ENCODE data around the gene PCGF3.
"Not testable (repeated sequence)": the region's sequence is repeated elsewhere in the genome, so short reads cannot be mapped to it uniquely, and the experiment has no call there.

The PCGF3 gene

DNA sequence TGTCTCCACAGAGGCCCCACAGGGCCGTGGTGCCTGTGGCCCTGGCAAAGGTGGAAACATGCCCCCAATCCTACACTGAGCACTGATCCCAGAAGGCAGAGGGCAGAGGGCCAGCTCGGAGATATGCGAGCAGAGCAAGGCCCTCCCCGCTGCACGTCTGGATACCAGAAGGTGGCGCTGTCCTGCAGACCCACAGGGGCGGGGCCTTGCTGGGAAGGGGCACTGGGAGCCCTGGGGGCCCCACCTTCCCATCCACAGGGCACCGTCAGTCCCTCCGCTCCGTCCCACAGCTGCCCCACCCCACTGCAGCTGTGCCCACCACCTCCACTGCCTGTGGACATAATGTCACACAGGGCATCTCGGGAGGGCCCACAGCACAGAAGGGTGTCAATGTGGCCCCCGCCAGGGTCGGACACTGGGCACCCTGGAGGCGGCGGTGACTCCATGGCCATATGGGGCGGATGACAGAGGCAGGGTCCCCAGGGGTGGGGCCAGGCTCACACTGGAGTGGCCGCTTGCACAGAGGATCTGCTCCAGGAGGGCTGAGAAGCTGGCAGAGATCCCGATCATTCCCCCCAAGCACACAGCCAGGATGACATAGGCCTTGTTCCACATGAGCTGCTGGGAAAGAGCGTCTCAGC, 21.5 kb upstream of the PCGF3 start:
- peak; percentile 60 for DNase-seq

DNA sequence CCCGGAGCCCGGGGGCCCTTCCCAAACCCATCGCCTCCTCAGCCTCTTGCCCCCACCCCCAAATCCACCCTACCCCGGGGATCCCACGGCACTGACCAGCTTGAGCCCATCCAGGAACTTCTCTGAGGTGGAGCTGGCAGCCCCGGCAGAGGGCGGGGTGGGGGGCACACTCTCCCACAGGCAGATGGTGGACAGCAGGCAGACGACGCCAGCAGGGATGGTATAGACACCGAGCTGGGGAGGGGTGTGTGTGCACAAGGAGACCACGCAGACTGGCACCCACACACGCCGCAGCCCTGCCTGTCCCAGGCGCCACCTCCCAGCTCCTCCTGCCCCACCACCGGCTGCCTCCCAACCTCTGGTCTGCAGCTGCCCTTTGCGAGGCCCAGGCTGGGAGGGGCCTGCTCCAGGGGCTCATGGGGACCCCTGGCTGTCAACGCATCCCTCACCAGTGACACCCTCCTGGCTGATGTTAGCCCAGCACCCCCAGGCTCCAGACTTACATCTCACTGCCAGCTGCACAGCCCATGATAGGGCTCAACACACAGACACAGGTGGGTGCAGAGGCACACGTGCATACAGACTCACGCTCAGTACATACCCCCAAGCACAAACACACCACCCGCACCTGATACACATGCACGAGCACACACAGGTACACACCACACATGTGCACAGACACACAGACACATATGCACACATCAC, 20.9 kb upstream of the PCGF3 start:
- DNase-seq, result peak; percentile 28

DNA sequence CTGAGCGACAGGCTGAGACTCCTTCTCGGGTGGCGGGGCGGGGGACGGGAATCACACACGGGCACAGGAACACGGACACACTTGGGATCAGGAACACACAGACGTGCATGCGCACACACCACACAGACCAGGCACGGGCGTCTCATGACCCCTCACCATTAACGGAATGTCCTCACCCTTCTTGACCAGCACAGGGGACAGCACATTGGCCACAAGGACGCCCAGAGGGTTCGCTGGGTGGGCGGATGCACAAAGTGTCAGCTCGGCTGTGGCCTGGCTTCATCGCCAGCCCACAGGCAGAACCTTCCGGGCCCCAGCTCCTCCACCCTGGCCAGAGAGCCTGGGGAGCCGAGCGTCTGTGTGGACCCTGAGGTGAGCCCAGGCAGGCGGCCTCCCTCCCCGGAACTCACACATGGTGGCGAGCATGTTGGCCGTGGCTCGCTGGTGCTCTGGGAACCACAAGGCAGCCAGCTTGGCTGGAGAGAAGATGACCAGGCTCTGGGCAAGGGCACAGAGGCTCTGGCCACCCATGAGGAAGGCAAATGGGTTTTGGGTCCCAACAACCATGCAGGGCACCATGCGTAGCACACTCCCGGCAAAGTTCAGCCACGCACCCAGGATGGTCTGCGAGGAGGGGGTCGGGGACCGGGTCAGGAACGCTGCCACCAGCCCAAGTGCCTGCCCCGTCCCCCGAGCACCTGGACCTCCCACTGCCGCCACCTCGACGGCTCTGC, 19.8 kb upstream of the PCGF3 start:
- no peak for DNase-seq

DNA sequence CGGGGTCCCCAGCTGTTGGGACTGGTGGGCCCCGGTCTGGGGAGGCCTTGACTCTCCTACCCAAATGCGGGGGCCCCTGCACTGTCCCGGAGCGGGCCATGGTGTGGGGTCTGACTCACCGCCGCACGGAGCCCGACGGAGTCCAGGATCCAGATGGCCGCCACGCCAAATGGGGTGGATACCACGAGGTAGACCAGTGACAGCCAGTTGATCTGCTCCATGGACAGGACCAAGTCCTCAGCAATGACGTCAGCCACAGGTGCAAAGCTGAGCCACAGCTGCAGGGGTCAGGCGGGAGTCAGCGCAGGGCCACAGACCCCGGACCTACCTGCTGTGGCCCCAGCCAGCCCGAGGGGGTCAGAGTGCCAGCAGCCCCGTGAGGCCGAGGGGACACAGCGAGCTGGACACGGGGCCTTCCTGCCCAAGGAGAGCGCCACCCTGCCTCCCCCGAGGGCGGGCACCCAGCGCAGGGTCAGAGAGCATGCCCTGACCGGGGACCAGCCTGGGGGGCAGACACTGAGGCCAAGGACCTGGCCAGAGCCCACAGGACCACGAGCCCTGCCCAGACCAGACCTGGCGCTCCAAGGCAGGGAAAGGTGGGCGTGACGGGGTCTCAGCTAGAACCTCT, 19.1 kb upstream of the PCGF3 start:
- no peak for DNase-seq

DNA sequence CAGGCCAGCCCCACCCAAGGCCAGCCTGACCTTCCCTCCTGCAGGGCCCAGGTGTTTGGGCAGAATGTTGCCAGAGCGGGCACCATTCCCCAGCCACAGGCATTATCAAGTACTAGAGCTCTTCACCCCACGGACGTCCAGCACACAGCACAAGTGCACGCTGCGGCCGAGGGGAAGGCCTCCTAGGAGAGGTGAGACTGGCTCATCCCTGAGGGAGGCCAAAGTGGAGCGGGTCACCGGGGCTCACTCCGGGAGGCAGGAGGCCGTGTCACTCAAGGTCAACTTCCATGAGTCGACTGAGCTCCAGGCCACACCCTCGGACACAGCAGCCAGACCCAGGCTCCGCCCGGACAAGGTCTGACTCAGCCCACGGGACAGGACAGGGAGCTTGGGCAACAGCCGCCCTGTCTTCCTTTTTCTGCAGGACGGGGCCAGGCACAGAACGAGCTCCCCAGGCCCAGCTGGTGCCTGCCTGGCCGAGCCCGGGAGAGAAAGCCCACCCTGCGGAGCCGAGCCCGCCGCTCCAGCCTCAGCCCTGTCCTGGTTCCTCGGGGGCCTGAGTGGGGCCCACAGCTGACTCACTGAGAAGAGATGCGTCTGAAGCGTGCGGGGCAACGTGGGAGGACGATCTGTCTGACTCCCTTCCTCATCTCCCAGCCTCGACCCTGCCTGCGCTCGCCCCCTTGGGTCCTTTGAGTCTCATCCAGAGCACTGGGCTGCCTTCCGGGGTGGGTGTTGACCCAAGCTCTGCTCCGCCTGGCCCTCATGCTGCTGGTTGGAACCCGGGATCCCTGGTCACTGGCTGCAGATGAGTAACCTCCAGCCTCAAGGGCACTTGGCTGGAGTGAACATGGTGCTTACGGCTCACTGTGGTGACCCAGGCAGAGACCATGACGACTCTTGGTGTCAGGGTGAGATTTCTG, 18.3 kb upstream of the PCGF3 start:
- DNase-seq, result no peak

DNA sequence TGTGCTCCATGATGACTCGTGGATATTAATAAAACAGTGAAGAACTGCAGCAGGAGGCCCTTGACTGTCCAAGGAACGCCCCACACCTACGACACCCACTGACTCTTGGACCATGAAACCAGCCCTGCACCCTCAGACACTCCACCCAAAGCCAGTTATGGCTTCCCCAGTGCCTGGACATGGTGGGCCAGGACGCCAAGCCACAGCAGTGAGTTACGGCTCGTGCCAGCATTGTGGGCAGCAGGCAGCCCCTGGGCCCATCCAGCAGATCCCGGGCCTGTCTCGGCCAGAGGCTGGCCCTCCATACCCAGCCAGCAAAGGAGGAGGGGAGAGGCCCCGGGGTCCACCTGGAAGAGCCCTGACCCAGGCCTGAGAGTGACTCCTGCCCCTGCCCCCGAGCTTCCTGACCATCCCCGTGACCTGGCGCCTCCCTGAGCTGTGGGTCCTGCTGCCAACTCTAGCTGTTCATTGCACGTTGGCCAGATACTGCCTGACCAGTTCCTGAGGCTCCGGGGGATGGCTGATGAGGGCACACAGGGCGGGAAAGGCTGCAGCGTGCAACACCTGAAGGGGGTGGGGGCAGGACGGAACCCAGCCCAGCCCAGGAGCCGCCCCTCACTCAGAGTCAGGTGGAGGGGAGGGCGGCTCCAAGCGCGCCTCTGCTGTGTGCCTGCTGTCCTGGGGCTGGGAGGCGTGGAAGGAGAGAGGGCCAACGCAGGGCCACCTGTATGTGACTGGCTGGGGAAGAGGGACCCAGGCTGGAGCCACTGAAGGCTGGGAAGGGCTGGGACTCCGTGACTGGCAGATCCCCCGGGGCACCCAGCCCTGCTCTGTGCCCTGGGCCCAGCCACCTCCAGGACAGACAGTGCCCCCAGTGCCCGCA, 17.4 kb upstream of the PCGF3 start:
- no peak for DNase-seq

DNA sequence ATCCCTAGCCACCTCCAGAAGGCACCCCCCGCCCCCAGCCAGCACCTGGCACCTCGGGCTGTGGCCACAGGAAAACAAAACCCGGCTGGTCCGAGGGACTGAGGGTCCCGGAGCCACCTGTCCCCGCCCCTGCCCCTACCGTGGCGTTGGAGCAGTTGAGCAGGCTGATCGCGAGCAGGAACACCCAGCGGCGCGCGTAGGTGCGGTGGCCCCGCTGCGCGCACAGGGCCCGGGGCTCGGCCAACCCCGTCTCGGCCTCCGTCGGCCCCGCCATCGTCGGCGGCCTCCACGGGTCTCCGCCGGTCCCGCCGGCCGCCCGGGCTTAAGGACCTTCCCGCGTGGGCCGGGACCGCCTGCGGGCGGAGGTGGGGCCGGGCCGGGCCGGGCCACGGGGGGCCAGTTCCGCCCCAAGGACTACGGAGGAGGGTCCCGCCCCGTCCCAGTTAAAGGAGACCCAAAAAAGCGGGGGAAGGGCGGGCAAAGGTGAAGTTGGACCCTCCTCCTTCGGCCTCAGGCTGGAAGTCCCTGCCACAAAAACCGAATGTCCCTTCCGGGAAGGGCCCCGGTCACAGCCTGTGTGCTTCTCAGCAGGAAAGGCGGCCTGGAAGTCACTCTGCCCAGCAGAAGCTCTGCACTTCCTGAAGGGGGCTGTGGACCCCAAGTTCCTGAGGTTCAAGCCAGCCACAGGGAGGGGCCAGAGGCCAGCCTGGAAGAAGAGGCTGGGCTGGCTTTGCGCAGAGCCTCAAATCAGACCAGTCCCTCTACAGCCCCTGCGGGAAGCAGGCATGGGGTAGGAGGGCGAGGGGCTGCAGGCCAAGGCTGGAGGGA, 16.6 kb upstream of the PCGF3 start, which contains the start of gene SLC49A3:
SLC49A3 (minus strand) TSS at position 298 of the 828 bp plus-strand sequence; CDS start at position 274, 24 bp downstream.
- no peak for DNase-seq

DNA sequence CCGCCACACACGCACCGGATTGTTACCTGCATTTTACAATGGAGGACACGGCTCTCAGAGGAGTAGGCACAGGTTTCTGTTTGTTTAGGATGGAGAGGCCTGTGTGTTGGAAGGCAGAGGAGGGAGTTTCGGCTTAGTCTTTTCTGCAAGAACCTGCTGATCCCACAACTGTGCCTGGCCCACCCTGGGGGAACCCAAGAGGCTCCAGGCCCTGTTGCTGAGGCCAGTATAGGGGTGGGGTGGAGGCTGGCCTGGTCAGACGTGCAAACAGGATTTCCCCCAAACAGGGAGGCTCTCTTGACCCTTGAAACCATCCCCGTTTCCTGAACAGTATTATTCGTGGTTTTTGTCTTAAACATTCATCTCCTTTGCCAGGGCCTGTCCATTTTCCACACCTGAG, 15.9 kb upstream of the PCGF3 start:
- no peak for DNase-seq

DNA sequence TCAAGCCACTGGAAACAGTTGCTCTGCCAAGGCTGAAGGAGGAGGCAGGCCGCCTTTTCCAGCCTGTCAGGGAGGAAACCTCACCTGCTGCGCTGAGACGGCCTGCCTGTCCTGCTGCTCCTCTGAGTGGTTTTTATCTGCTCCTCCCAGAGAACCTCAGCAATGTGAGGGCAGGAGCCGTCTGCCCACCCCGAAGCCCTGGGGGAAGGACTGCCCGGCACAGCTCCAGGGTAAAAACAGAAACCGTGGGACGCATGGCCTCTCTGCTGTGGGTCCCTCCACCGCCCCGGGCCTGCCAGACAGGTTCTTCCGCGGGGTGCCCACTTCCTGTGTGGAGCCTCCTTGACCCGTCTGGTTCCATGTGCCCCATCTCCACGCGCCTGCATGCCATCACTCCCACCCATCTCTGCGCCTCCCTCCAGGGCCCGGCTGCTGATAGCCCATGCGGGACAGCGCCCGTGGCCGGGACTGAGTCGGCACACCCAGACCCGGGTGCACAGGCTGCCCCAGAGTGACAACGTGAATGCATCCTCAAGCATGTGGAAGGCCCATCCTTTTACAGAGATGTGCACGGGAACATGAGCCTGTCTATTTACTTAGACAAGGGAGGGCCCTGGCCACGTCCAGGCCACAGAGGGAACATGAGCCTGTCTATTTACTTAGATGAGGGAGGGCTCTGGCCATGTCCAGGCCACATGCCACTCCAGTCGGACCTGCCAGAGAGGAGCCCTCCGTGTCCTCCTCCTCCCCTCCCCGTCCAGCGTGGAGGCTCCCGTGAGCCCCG, 12.7 kb upstream of the PCGF3 start:
- DNase-seq, result no peak

DNA sequence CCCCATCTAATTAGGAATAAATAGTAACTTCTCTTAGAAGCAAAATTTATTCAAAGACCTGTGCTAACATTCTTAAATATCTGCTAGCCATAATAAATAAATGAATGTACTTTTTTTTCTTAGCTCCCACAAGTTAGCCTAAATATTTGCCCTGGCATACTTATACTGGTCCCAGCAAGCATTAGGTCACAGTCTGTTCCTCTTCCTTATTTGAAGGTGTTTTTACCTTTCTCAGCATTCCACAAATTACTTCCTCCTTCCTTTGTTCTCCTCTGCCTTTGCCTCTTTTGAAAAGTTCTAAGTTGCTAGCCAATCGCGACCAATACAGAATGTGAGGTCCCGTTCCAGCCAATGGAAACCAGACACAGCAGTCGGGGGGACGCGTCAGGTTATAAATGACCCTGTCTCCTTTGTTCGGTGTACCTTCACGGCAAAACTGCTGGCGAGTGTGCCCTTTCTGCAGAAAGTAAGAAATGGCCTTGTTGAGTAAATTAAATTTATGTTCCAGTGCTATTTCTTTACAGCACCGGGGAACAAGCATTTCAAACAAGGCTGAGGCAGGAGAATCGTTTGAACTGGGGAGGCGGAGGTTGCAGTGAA, 11.2 kb upstream of the PCGF3 start:
- not testable (repeated sequence) for DNase-seq

DNA sequence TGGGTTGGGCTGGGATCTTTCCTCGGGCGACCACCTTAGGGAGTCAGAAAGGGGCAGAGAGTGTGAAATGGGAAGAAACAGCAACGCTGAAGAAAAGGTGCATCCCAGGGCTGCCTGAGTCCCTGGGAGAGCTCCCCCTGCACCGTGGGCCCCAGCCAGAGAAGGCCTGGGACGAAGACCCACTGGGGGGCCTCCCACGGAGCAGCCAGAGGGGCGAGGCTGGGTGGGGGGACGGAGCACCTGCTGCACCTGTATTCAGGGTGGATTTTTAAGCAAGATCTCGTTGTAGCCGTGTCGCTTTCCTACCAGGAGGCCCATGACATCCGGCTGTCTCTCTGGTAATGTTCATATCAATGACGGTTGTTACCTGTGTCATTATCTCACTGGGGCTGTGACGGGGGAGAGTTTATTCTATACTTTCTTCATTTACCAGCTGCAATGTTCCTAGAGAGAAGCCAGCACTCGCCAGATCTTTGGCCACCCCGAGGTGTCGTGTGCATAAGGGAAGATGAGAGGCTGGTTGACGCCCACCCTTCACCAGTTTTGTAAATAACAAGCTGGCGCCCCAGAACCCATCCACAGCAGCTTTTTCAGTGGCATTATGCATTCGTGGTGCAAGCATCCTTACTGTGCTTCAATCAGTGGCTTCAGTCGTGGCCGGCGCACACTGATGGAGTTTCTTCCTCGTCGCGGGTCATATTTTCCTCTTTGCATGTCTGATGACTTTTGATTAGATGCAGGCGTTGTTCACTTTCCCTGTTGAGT, 5.6 kb upstream of the PCGF3 start:
- no peak for DNase-seq

DNA sequence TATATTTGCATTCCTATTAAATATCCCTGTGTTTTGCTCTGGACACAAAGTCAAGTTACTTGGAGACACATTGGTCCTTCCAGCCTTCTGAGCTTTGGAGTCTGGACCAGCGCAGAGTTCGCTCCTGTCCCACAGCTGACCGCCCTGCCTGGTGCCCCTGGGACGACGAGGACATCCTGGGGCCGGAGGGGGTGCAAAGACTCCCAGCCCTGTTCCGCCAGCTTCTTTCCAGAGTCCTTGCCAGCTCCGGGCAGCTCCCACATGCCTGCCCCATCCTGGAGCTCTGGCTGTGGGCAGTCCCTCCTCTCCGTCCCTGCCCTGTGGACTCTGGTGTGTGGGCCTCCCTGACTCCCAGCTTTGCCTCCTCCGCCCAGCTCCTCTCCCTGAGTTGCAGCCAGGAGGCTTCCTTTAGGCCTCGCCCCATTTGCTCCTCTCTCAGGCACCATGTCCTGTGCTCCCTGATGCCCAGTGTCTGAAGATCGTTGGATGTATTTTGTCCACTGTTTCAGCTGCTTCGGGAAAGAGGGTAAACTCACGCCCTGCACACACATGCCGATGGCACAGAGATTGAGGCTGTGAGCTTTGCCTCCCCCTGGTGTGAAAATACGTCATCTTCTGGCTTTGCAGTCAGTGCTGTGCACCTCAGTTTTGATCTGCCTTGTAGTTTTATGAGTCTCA, 4.9 kb upstream of the PCGF3 start:
- no peak for DNase-seq

DNA sequence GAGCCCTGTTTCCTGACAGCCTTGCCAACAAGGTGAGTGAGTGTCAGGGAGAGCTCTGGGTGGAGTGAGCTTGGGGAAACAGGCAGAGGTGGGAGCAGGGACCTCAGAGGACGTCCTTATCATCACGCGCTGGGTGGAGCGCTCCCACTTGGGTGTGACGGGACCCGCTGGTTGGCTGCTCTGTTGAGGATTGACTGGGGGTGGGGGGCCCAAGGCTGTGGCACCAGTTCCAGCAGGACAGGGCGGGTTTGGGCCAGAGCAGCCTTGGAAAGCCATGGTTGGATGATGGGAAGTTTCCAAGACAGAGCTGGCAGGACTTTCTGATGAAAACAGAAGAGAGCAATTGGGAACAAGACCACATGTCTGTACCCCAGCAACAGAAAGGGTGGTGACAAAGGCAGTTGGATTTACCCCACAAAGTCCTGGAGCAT, 3.0 kb upstream of the PCGF3 start:
- DNase-seq, result no peak

DNA sequence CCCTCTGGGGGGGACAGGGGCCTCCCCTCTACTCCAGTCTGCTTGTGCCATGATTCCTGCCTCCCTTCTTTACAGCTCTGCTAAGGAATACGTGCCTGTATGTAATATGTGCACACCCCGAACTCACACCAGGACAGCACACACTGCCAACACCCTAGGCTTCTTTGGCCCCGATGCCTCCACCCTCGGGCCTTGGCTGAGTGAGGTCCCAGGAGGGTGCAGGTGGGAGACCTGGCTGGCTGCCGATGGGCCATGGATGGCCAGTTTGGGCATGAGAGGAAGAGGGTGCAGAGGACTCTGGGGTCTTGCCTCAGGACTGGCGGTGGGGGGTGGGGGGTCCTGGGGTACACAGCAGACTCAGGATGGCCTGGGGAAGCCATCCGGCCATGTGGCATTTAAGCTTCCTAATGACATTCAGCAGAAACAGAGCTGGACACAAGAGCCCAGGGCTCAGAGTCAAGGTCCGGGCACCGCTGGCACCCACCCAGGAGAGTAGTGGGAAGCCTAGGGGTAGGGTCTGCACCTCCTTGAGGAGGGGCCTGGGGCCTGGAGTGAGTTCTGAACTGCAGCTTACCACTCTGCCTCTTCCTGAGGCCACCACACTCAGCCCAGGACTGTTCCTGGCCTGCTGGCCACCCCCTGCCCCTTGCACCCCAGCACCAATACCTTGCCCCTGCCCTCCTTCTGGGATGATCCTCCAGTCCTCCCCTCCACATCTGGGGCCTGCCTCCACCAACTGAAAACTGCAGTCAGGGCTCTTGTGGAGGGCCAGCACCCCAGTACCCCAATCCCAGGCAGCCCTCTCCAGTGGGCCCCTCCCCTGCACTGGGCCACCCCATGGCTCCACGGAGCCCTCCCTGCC, 2.1 kb upstream of the PCGF3 start:
- DNase-seq, result no peak

DNA sequence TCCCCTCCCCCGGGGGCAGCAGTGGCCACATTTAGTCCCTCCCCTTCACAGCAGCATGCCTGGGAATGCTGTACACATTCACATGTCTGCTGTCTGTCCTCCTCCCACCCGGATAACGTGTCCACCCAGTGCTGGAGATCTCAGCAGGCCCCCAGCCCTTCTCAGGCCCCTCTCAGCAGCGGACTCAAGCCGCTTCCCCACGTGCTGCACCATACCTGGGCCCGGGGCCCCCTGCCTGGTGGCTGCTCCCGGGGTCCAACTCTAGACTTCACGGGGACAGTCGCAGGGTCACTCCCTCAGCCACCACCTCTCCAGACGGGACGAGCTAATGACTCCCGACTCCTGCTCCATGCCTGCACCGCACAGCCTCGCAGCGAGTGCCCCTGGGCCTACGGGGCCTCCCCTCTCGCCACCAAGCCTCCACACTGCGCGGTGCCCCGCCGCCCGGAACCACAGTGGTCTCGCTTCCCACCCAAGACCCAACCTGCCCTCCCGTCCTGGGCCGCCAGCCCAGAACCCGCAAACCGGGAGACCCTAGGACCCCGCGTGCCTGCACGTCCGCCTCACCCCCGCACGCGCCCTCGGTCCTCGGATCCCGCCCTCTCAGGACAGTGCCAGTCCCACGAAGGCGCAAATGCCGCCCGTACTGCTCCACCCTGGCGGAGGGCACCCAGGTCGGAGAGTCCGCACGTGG, 1.3 kb upstream of the PCGF3 start:
- no peak for DNase-seq

DNA sequence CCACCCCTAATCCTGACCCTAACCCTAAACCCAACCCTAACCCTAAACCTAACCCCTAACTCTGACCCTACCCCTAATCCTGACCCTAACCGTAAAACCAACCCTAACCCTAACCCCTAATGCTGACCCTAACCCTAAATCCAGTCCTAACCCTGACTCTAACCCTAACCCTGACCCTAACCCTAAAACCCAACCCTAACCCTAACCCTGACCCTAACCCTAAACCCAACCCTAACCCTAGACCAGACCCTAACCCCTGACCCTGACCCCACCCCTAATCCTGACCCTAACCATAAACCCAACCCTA, 708 bp upstream of the PCGF3 start:
- DNase-seq, result no peak

Data from NCI-H1694 (cell line).